ENCODE data around the gene COPZ1. TPM values are rescaled to one million over a fixed set of nuclear protein-coding genes. Genes with fewer than 3 reads are reported as not detected.
A peak's percentile ranks its signal among the peaks of the same experiment; 100 is the strongest.
"Not testable (repeated sequence)": the region's sequence is repeated elsewhere in the genome, so short reads cannot be mapped to it uniquely, and the experiment has no call there.

COPZ1 gene
- total RNA-seq, 1 experiment from 2014 or later: 207 TPM

GRCh38 chr12:54306925-54307741, 17.8 kb upstream of the COPZ1 start:
- Mint-ChIP-seq H3K4me3 (ENCODE audit: unreplicated experiment) (no peak overlapping the region), H3K36me3 (ENCODE audit: insufficient read depth, unreplicated experiment) (no peaks in the 10 kb centered on the region), H3K27me3 (ENCODE audit: insufficient read depth, unreplicated experiment) (no peaks in the 10 kb centered on the region), H3K27ac (ENCODE audit: low read depth, unreplicated experiment) (no peak overlapping the region), H3K9me3 (ENCODE audit: unreplicated experiment) (no peaks in the 10 kb centered on the region), H3K4me1 (ENCODE audit: insufficient read depth, unreplicated experiment) (peaks cover 34% of the 10 kb centered on the region)
- DNase-seq (ENCODE audit: unreplicated experiment): peak; percentile 99
- intact Hi-C loops (cut with micrococcal nuclease): no loop called here
- ChIA-PET POLR2A (interaction anchor here (0.7 to 3.8 kb wide), 9 partner anchors 17 to 52 kb away, joined by 3 to 26 read pairs (median 5); partner anchors contain the start of genes CBX5, COPZ1 and HNRNPA1), CTCF (interaction anchor here (0.5 to 5.8 kb wide), 11 partner anchors 12 to 1882 kb away, joined by 3 to 37 read pairs (median 3); partner anchors contain the start of genes COPZ1 and SMARCC2)
- no TSS peak for BruUV-seq (replicated peaks)
- no peak for TF ChIP-seq CTCF (IDR thresholded peaks at IDR 0.05; ENCODE audit: unreplicated experiment)

- ChIA-PET POLR2A (interaction anchor here (1.1 to 1.5 kb wide), 2 partner anchors 11 to 23 kb away, joined by 3 to 5 read pairs; partner anchors contain the start of gene NFE2), CTCF (interaction anchor here (0.6 to 5.8 kb wide), 4 partner anchors 13 to 106 kb away, joined by 3 to 29 read pairs (median 4); partner anchors contain the start of gene COPZ1)
- no peak for TF ChIP-seq CTCF (IDR thresholded peaks at IDR 0.05; ENCODE audit: unreplicated experiment)
- intact Hi-C loops (cut with micrococcal nuclease): no loop called here
- DNase-seq (ENCODE audit: unreplicated experiment): no peak
- Mint-ChIP-seq H3K4me1 (ENCODE audit: insufficient read depth, unreplicated experiment) (peaks cover 11% of the 10 kb centered on the region), H3K27ac (ENCODE audit: low read depth, unreplicated experiment) (no peak overlapping the region), H3K36me3 (ENCODE audit: insufficient read depth, unreplicated experiment) (no peaks in the 10 kb centered on the region), H3K9me3 (ENCODE audit: unreplicated experiment) (no peaks in the 10 kb centered on the region), H3K27me3 (ENCODE audit: insufficient read depth, unreplicated experiment) (no peaks in the 10 kb centered on the region), H3K4me3 (ENCODE audit: unreplicated experiment) (no peak overlapping the region)
- BruUV-seq (replicated peaks): no TSS peak
These were observed 13.9 kb upstream of the COPZ1 start for GRCh38 chr12:54311051-54311450.

- DNase-seq (ENCODE audit: unreplicated experiment); H3K4me3 Mint-ChIP-seq (ENCODE audit: unreplicated experiment); H3K27ac Mint-ChIP-seq (ENCODE audit: low read depth, unreplicated experiment); CTCF ChIA-PET; H3K4me1 Mint-ChIP-seq (ENCODE audit: insufficient read depth, unreplicated experiment); H3K27me3 Mint-ChIP-seq (ENCODE audit: insufficient read depth, unreplicated experiment); H3K9me3 Mint-ChIP-seq (ENCODE audit: unreplicated experiment); BruUV-seq (replicated peaks); intact Hi-C loops (cut with micrococcal nuclease); H3K36me3 Mint-ChIP-seq (ENCODE audit: insufficient read depth, unreplicated experiment): not testable (repeated sequence)
- POLR2A ChIA-PET: interaction anchor here (0.6 to 1.1 kb wide), 2 partner anchors 52 to 127 kb away, joined by 3 read pairs; no protein-coding TSS in a partner anchor
These were observed 12.6 kb upstream of the COPZ1 start for GRCh38 chr12:54312309-54312708.

GRCh38 chr12:54321363-54321762, 3.6 kb upstream of the COPZ1 start:
- BruUV-seq (replicated peaks): no TSS peak
- Mint-ChIP-seq H3K27ac (ENCODE audit: low read depth, unreplicated experiment) (no peak overlapping the region), H3K27me3 (ENCODE audit: insufficient read depth, unreplicated experiment) (no peaks in the 10 kb centered on the region), H3K4me3 (ENCODE audit: unreplicated experiment) (no peak overlapping the region), H3K36me3 (ENCODE audit: insufficient read depth, unreplicated experiment) (no peaks in the 10 kb centered on the region), H3K9me3 (ENCODE audit: unreplicated experiment) (no peaks in the 10 kb centered on the region), H3K4me1 (ENCODE audit: insufficient read depth, unreplicated experiment) (no peaks in the 10 kb centered on the region)
- intact Hi-C loops (cut with micrococcal nuclease): no loop called here
- no peak for TF ChIP-seq CTCF (IDR thresholded peaks at IDR 0.05; ENCODE audit: unreplicated experiment)
- ChIA-PET CTCF (interaction anchor here (0.6 to 1.5 kb wide), 13 partner anchors 13 to 546 kb away, joined by 3 to 5 read pairs (median 4); no protein-coding TSS in a partner anchor), POLR2A (interaction anchor here (1.1 to 2.1 kb wide), 2 partner anchors 22 to 35 kb away, joined by 4 to 8 read pairs; no protein-coding TSS in a partner anchor)
- no peak for DNase-seq (ENCODE audit: unreplicated experiment)

- peaks cover 27% of the 10 kb centered on the region for H3K4me1 Mint-ChIP-seq (ENCODE audit: insufficient read depth, unreplicated experiment)
- not testable (repeated sequence) for H3K27me3 Mint-ChIP-seq (ENCODE audit: insufficient read depth, unreplicated experiment); H3K9me3 Mint-ChIP-seq (ENCODE audit: unreplicated experiment); DNase-seq (ENCODE audit: unreplicated experiment)
- ChIA-PET CTCF (interaction anchor here (0.6 to 3.7 kb wide), 27 partner anchors 9 to 111 kb away, joined by 3 to 57 read pairs (median 5); partner anchors contain the start of gene NFE2), POLR2A (interaction anchor here (0.6 to 4.7 kb wide), 22 partner anchors 9 to 1403 kb away, joined by 3 to 41 read pairs (median 7); partner anchors contain the start of genes CBX5, CD63, HNRNPA1 and HOXC9)
- peak overlapping the region; percentile 100 for H3K4me3 Mint-ChIP-seq (ENCODE audit: unreplicated experiment)
- BruUV-seq (replicated peaks): TSS peak; percentile 78
- intact Hi-C loops (cut with micrococcal nuclease): loop anchor here (1.0 kb wide), 1 partner anchor 45 kb away; the partner anchor contains the start of genes CBX5 and HNRNPA1
- H3K36me3 Mint-ChIP-seq (ENCODE audit: insufficient read depth, unreplicated experiment): peaks cover 23% of the 10 kb centered on the region
- peak overlapping the region; percentile 100 for H3K27ac Mint-ChIP-seq (ENCODE audit: low read depth, unreplicated experiment)
These were observed 645 bp downstream of the COPZ1 start for GRCh38 chr12:54325442-54326109.
